K562 (cell line): ENCODE measurements around the gene IRF2.
"Not testable (repeated sequence)": the region's sequence is repeated elsewhere in the genome, so short reads cannot be mapped to it uniquely, and the experiment has no call there.

Experiments used
- CHD2 ChIP-seq: IDR thresholded peaks from 2 replicates; pipeline ENCODE4 v1.6.1; 2011; ENCODE audit warnings: low read depth, low read length
- ETV6 ChIP-seq, 3 experiments: fragments of 150-350 bp in 1 of 3; sonication (generic) in 1 of 3; formaldehyde crosslinking in 1 of 3; IDR thresholded peaks; 2 replicates each; pipeline versions ENCODE4 v1.6.1 to v1.8.0; 2014 to 2022; ENCODE audit warnings: borderline replicate concordance in 2 of 3, low read depth in 2 of 3, antibody characterized with exemption in 1 of 3, low read length in 1 of 3, mild to moderate bottlenecking in 1 of 3, missing genetic modification reagents in 1 of 3
- HDAC2 ChIP-seq: fragments of 450-650 bp; IDR thresholded peaks from 2 replicates; pipeline ENCODE4 v1.6.1; 2016; ENCODE audit warnings: mild to moderate bottlenecking
- ZNF408 ChIP-seq: fragments of 250-450 bp; sonication (Bioruptor Pico); IDR thresholded peaks from 2 replicates; pipeline ENCODE4 v1.4.0; 2020; ENCODE audit warnings: low read depth, mild to moderate bottlenecking, moderate library complexity
- ZNF780A ChIP-seq: fragments of 250-450 bp; sonication (Bioruptor Pico); IDR thresholded peaks from 2 replicates; pipeline ENCODE4 v1.5.0; 2021; ENCODE audit warnings: mild to moderate bottlenecking
- TF ChIP-seq, protein P1 (sequence below): sonication (generic); formaldehyde crosslinking; IDR thresholded peaks from 2 replicates; pipeline ENCODE4 v1.8.1; 2023; ENCODE audit warnings: mild to moderate bottlenecking, missing genetic modification reagents
- TF ChIP-seq, protein P2 (sequence below): sonication (generic); formaldehyde crosslinking; IDR thresholded peaks from 2 replicates; pipeline ENCODE4 v1.8.0; 2022; ENCODE audit warnings: missing genetic modification reagents, mild to moderate bottlenecking, borderline replicate concordance

DNA sequence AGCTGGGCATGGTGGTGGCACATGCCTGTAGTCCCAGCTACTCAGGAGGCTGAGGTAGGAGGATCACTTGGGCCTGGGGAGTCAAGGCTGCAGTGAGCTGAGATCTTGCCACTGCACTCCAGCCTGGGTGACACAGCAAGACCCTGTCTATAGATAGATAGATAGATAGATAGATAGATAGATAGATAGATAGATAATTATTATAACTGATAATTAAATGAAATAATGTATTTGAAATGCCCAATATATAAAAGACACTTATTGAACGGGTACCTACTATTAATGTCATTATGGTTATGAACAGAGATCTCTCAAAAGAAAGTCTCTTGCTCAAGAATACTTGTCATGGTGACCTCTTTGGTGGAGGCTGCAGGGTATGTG is 131.5 kb downstream of the IRF2 start:
- TF ChIP-seq, protein P1, sequence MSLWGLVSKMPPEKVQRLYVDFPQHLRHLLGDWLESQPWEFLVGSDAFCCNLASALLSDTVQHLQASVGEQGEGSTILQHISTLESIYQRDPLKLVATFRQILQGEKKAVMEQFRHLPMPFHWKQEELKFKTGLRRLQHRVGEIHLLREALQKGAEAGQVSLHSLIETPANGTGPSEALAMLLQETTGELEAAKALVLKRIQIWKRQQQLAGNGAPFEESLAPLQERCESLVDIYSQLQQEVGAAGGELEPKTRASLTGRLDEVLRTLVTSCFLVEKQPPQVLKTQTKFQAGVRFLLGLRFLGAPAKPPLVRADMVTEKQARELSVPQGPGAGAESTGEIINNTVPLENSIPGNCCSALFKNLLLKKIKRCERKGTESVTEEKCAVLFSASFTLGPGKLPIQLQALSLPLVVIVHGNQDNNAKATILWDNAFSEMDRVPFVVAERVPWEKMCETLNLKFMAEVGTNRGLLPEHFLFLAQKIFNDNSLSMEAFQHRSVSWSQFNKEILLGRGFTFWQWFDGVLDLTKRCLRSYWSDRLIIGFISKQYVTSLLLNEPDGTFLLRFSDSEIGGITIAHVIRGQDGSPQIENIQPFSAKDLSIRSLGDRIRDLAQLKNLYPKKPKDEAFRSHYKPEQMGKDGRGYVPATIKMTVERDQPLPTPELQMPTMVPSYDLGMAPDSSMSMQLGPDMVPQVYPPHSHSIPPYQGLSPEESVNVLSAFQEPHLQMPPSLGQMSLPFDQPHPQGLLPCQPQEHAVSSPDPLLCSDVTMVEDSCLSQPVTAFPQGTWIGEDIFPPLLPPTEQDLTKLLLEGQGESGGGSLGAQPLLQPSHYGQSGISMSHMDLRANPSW (CRISPR knock-in tag): not testable (repeated sequence)
- TF ChIP-seq CHD2; ZNF408 (CRISPR knock-in tag); ZNF780A (CRISPR knock-in tag); ETV6 (IDR thresholded peaks at IDR 0.05; ENCODE audit: borderline replicate concordance in 1 of 2, low read depth in 2 of 2, low read length in 1 of 2); ETV6 (CRISPR knock-in tag; IDR thresholded peaks at IDR 0.05; ENCODE audit: borderline replicate concordance); HDAC2: not testable (repeated sequence)
- TF ChIP-seq, protein P2, sequence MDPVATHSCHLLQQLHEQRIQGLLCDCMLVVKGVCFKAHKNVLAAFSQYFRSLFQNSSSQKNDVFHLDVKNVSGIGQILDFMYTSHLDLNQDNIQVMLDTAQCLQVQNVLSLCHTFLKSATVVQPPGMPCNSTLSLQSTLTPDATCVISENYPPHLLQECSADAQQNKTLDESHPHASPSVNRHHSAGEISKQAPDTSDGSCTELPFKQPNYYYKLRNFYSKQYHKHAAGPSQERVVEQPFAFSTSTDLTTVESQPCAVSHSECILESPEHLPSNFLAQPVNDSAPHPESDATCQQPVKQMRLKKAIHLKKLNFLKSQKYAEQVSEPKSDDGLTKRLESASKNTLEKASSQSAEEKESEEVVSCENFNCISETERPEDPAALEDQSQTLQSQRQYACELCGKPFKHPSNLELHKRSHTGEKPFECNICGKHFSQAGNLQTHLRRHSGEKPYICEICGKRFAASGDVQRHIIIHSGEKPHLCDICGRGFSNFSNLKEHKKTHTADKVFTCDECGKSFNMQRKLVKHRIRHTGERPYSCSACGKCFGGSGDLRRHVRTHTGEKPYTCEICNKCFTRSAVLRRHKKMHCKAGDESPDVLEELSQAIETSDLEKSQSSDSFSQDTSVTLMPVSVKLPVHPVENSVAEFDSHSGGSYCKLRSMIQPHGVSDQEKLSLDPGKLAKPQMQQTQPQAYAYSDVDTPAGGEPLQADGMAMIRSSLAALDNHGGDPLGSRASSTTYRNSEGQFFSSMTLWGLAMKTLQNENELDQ (CRISPR knock-in tag): not testable (repeated sequence)
